ENCODE measurements around the gene APOBR.

DNA sequence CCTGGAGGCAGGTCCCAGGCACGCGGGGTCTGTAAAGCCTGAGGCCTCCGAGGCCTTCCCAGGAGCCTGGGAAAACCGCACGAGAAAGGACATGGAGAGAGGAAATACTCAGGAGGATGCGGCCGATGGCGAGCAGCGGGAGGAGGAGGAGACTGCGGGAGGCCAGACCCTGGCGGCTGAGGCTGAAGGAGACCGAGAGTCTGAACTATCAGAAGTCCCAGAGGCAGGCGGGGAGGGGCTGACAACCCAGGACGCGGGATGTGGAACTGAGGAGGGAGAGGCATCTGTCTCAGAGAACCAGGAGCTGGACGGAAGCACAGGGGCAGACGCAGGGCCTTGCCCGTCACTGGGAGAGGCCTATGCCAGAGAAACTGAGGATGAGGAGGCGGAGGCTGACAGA is 2.4 kb downstream of the APOBR start:
- TF ChIP-seq, protein P1, sequence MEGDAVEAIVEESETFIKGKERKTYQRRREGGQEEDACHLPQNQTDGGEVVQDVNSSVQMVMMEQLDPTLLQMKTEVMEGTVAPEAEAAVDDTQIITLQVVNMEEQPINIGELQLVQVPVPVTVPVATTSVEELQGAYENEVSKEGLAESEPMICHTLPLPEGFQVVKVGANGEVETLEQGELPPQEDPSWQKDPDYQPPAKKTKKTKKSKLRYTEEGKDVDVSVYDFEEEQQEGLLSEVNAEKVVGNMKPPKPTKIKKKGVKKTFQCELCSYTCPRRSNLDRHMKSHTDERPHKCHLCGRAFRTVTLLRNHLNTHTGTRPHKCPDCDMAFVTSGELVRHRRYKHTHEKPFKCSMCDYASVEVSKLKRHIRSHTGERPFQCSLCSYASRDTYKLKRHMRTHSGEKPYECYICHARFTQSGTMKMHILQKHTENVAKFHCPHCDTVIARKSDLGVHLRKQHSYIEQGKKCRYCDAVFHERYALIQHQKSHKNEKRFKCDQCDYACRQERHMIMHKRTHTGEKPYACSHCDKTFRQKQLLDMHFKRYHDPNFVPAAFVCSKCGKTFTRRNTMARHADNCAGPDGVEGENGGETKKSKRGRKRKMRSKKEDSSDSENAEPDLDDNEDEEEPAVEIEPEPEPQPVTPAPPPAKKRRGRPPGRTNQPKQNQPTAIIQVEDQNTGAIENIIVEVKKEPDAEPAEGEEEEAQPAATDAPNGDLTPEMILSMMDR (IDR thresholded peaks at IDR 0.05), result no peak
- no peak for TF ChIP-seq POLR2A (IDR thresholded peaks at IDR 0.05)

Data from vagina (tissue), 2 donors.